GM19468 (cell line): ENCODE measurements around the gene DKK3.

Source experiments
- ATAC-seq: cut with Tn5 transposase; IDR thresholded peaks from one replicate; pipeline ENCODE4 v1.9.1; 2021; ENCODE audit warnings: mild to moderate bottlenecking, moderate library complexity, moderate number of reproducible peaks; ENCODE audit not compliant: unreplicated experiment; ENCODE audit errors: extremely low read depth

The DKK3 gene

DNA sequence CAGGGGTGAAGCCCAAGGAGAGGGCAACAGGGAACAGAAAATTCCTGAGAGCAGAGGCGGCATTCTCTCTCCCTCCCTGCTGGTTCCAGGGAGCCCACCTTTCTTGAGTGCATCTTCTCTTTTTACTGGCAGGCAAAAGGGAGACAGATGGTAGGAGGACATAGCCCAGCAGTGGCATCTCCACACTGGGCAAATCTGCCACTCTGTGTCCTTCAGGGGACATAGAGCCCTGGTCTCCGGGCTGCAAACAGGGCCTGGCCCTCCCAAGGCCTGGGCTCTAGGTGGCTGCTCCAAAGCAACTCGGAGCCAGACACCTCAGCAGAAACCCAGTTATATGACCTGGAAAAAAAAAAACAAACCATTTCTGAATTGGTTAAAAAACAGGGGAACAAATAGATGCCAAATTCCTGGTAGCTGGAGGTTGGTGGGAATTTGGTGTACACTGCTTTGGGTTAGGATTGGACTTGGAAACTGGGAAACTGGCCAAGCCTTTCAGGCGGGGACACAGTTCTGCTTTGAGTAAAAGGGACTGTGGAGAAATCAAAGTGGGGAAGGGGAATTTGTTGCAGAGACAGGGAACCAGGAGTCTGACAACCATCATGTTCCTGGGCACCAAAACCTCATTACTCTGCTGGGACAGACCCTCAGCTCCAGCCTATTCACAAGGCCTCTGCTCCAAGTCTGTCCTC, 23.6 kb upstream of the DKK3 start:
- ATAC-seq, result no peak

- ATAC-seq, result no peak
Measured at GRCh38 chr11:12029738-12030363, 21.4 kb upstream of the DKK3 start.

GRCh38 chr11:12029119-12029518, 20.7 kb upstream of the DKK3 start:
- no peak for ATAC-seq

GRCh38 chr11:12028303-12028702, 19.9 kb upstream of the DKK3 start:
- no peak for ATAC-seq

DNA sequence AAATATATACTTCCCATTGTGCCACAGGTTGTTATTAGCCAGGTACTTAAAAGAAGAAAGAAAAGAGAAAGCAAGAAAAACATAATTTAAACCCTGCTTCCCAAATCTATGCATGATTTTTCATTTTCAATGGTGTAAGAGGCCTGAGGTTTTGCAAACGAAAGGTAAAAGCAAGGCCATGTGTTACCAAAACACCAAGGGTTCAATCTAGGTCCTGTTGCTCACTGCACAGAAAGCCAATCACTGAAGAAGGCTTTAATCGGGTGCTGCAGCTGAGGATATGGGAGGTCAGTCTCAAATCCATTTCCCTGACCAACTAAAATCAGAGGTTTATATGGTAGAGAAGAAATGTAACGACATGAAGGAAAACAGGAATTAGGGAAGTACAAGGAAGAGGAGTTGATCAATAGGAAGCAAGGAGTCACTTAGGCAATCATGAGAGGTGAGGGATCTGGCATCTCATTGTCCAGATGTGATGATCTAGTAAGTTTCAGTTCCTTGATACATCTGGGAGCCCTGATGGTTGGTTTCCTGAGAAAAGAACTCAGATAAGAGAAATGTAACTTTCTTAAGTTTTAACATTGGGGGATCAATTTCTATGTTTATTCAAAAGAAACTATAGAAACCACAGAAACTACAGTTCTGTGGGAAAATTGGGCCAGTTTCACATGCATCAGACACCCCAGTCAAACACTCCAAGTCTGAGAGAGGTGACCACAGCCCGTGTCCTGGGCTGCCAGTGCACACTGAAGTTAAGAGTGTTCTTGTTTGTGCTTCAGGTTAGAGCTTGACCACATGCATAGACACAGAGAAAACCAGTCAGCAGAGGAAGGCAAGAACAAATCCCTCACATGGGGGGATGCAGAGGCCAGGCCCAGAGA, 18.1 kb upstream of the DKK3 start:
- ATAC-seq, result no peak

DNA sequence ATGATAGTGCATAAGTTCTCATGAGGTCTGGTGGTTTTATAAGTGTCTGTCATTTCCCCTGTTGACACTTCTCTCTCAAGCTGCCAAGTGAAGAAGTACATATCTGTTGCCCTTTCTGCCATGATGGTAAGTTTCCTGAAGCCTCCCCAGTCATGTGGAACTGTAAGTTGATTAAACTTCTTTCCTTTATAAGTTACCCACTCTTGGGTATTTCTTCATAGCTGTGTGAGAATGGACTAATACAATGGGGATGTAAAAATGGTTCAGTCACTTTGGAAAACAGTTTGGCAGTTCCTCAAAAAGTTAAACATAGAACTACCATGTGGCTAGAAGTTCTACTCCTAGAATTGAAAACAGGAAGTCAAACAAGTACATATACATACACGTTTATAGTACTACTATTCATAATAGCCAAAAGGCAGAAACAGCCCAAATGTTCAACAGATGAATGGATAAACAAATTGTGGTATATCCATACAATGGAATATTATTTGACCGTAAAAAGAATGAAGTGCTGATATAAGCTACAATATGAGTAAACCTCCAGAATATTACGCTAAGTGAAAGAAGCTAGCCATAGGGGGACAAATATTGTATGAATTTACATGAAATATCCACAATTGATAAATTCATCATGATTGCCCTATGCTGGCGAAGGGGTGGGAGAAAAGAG, 16.0 kb upstream of the DKK3 start:
- no peak for ATAC-seq

GRCh38 chr11:12023015-12023414, 14.6 kb upstream of the DKK3 start:
- ATAC-seq, result no peak

DNA sequence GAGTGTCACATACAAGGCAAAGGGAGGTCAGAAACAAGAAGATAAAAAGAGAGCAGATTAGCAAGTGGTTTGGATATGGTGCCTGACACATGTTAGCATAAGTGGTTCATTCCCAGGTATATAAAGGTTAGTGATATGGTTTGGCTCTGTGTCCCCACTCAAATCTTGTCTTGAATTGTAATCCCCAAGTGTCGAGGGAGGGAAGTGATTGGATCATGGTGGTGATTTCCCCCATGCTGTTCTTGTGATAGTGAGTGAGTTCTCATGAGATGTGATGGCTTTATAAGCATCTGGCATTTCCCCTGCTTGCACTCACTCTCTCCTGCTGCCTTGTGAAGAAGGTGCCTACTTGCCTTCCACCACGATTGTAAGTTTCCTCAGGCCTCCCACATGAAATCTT, 12.1 kb upstream of the DKK3 start:
- ATAC-seq, result no peak

DNA sequence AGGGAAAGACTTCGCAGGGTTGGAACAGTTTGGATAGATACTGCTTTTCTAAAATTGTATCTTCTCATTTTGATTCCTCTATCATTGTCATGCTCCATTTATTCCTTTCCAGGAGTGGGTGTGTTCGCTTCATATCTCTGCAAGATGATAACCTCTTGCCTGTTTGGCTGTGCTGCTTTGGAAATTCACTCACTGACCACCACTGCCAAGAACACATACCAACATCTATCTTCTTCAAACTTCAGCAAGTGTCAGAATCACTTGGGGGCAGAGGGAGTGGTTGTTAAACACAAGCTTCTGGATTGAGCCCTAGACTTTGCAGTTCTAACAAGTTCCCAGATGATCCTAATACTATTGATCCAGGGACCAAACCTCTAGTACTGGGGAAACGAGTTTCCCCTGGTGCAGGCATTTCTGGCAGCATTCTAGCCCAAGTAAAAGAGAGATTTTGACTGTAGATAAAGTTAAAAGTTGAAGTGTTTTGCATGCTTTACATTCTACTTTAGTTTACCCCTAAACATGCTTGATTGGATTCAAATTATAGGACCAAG, 11.5 kb upstream of the DKK3 start:
- ATAC-seq, result no peak

GRCh38 chr11:12019337-12019736, 10.9 kb upstream of the DKK3 start:
- no peak for ATAC-seq

DNA sequence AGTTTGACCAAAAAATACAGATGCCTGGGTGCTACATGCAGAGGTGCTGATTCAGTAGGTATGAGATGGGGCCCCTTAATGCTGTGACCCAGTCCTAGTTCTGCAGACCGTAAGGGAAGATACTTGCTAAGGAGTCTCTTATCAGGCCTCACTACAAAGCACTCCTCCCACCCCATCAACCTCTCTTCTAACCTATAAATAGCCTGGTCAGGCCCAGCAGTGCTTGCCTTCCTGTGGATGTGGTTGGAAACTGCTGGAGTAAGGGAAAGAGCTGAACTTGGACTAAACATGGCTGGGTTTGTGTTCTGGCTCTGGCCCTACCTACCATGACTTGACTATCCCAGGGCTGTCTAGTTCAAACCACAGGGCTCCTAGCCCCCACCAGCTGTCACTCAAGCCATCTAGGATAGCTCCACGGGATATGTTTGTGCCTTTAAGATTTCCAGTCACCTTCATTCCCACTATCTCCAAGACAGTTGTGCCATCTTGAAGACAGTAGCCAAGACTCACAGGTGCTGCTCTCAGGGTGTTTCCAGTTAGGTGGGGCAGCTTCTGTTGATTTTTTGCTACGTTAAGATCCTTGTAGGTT, 9.5 kb upstream of the DKK3 start:
- ATAC-seq, result no peak

DNA sequence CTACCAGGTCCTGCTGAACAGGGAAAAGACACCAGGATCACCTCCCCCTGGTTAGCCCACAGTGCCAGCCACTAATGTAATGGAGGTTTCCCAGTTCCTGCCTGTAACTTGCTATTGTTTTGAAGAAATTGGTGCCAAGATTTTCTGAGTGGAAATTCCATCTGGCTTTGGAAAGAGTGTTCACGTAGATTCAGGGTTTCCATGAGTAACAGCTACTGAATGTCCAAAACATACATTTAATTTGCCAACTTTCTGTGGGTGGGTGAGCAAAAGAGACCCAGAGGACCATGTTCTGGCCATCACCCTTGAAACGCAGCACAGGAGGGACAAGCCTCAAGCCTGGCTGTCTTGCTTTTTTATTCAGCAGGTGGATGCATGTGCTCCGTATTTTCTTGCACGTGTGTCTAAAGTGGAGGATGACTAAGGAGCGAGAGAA, 8.8 kb upstream of the DKK3 start:
- no peak for ATAC-seq

- ATAC-seq, result no peak
Measured at GRCh38 chr11:12016246-12016645, 7.8 kb upstream of the DKK3 start.

DNA sequence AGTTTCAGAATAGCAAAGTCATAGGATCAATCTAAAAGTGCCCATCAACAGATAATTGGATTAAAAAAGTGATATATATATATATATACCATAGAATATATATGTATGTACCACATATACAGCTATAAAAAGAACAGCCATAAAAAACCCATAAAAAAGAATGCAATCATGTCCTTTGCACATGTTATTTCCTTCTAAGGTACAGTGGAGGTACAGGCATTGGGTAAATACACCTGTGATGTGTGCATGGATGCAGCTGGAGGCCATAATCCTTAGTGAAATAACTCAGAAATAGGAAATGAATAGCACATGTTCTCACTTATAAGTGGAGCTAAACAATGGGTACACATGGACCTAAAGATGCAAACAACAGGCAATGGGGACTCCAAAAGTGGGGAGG, 7.1 kb upstream of the DKK3 start:
- ATAC-seq, result no peak

GRCh38 chr11:12013781-12014180, 5.4 kb upstream of the DKK3 start:
- no peak for ATAC-seq

DNA sequence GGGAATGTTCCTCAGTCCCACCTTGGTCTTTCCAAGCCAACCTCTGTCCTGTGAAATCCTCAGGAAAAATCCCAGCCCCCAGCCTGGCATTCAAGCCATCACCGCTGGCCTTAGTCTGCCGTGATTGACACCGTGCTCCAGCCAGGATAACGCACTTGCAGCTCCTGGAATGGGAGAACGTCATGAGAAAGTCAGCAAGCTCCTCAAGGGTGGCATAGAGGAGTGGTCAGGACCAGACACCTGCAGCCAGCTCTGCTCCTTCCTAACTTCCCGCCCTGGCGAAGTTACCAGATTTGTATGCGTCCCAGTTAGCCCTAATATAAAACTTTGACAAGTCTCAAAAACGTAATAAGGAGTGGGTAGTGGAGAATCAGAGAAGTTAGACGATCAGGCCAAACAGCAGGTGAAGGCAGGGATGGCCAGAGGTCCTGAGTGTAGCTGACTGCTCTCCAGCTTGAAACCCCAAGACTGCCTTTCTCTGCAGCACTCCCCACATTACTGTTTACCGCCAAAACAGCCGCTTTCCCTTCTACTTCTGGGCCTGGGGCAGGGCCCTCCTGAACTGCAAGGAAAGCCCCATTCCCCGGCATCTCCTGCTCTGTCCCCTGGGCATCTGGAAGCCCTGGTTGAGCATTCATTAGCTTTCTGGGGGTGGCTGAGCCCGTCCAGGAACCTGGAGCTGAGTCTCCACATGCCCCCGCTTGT, 1.3 kb upstream of the DKK3 start:
- no peak for ATAC-seq

GRCh38 chr11:12008790-12009616, 577 bp upstream of the DKK3 start:
- ATAC-seq, result no peak

GRCh38 chr11:12007230-12007593, 1.2 kb downstream of the DKK3 start:
- no peak for ATAC-seq
